Spleen (tissue), 7 donors: Measurements from ENCODE around the gene GRAMD2B.

Experiments used
- CTCF ChIP-seq, 11 experiments: fragments of 200-600 bp in 7 of 11; fragments of 450-650 bp in 4 of 11; sonication (generic) in 4 of 11; IDR thresholded peaks in 8 of 11; conservative IDR thresholded peaks in 3 of 11; 1 replicate in 7 of 11; 2 replicates in 4 of 11; pipeline versions ENCODE4 v1.4.0 to v1.8.0; 2016 to 2021; ENCODE audit warnings: antibody characterized with exemption in 11 of 11, inconsistent platforms in 4 of 11, mild to moderate bottlenecking in 1 of 11
- POLR2A ChIP-seq, 3 donors: fragments of 450-650 bp; IDR thresholded peaks; one replicate each; pipeline ENCODE4 v1.5.1; 2017; ENCODE audit warnings: antibody characterized with exemption in 3 of 3, mild to moderate bottlenecking in 1 of 3
- POLR2AphosphoS5 ChIP-seq, 3 donors: sonication (generic); formaldehyde crosslinking; IDR thresholded peaks; one replicate each; pipeline ENCODE4 v1.5.1; 2017; ENCODE audit warnings: antibody characterized with exemption in 3 of 3
- donor health status: DM: no; HTN: no; CAD: no; lungs with moderate emphysema.
- donor health status: DM: no; HTN: no; CAD: no.
- donor health status: DM: no; HTN: no; CAD: no.

DNA sequence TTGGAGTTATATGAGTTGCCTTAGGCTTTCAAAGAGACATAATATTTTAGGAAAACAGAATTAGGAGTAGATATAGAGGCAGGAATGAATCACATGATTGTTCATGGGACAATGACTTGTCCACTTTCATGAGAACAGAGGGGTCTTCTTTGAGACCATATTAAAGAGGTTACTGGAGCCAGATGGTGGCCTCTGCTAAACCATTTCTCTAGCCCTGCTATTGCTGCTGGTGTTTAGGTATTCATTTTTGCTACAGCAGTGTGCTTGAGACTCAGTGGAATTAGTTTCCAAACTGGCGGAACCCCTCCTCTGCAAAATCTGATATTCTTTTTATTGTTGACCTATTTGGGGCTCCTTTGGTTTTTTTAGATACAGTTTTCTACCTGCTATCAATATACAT is 31.3 kb downstream of the GRAMD2B start:
- TF ChIP-seq CTCF (IDR thresholded peaks at IDR 0.05 in 8 of 11, conservative IDR thresholded peaks at IDR 0.05 in 3 of 11) = no peak
- TF ChIP-seq POLR2AphosphoS5 (IDR thresholded peaks at IDR 0.05) = no peak
- no peak for TF ChIP-seq POLR2A (IDR thresholded peaks at IDR 0.05)
